H54 (cell line): ENCODE results near the gene ZNF587B.
A peak's percentile ranks its signal among the peaks of the same experiment; 100 is the strongest.
"Not testable (repeated sequence)": the region's sequence is repeated elsewhere in the genome, so short reads cannot be mapped to it uniquely, and the experiment has no call there.

Experiments
- DNase-seq: peaks from one replicate; pipeline ENCODE4 v3.0.0; 2011; ENCODE audit warnings: low spot score, mixed read lengths; ENCODE audit not compliant: insufficient read length
- FAIRE-seq: peaks from 3 replicates; lab custom pipeline; 2011; peaks lifted over from hg19 to GRCh38; lab: Jason Lieb, UNC
- POLR2A ChIP-seq: IDR thresholded peaks from 2 replicates; pipeline ENCODE4 v1.6.1; 2011; ENCODE audit warnings: low read depth, mild to moderate bottlenecking, low read length

Gene ZNF587B

GRCh38 chr19:57813919-57814504, 16.1 kb upstream of the ZNF587B start:
- TF ChIP-seq POLR2A = no peak
- FAIRE-seq (no peak), DNase-seq (no peak)

- no peak for FAIRE-seq
- TF ChIP-seq POLR2A = peak; percentile 70
Observed at GRCh38 chr19:57814505-57815246, 15.4 kb upstream of the ZNF587B start, which contains the start of gene ZNF552. Gene ZNF552, minus strand, starts transcription at chr19:57814913. Its CDS starts 170 bp downstream, at chr19:57814743.

DNA sequence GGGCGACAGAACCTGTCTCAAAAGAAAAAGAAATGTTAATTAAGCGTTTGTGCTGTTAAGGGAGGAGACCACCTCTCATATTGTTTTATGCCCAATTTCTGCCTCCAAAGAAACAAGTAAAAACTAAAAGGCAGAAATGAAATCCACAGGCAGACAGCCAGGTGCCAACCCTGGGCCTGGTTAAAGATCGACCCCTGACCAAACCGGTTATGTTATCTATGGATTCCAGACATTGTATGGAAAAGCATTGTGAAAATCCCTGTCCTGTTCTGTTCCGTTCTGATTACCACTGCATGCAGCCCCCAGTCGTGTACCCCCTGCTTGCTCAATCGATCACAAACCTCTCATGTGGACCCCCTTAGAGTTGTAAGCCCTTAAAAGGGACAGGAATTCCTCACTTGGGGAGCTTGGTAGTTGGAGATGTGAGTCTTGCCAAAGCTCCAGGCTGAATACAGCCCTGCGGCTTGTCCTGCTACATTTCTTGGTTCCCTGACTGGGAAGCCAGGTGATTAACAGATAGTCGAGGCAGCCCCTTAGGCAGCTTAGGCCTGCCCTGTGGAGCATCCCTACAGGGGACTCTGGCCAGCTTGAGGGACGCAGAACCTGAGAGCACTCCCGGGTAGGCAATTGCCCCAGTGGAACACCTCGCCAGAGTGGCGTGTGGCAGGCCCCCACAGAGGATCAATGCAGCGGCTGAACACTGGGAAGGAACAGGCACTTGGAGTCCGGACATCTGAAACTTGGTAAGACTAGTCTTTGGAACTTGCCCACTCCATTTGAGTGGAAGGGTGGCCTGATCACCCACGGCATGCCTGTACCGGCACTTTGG, 14.6 kb upstream of the ZNF587B start:
- FAIRE-seq (no peak), DNase-seq (no peak)

More at GRCh38 chr19:57814505-57815246, 15.4 kb upstream of the ZNF587B start, which contains the start of gene ZNF552:
- peak; percentile 56 for DNase-seq

DNA sequence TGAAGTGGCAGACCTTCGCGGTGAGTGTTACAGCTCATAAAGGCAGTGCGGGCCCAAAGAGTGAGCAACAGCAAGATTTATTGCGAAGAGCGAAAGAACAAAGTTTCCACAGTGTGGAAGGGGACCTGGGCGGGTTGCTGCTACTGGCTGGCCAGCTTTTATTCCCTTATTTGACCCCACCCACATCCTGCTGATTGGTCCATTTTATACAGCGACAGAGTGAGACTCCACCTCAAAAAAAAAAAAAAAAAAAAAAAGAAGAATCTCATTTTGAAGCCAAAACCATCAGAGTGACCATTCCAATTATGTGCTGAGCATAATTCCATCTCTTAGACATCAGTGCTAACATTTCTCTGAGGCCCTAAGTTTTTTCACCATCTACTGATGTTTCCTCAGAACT, 13.4 kb upstream of the ZNF587B start:
- TF ChIP-seq POLR2A = no peak
- no peak for DNase-seq
- no peak for FAIRE-seq

More for the DNA sequence above, 14.6 kb upstream of the ZNF587B start:
- TF ChIP-seq POLR2A = no peak

DNA sequence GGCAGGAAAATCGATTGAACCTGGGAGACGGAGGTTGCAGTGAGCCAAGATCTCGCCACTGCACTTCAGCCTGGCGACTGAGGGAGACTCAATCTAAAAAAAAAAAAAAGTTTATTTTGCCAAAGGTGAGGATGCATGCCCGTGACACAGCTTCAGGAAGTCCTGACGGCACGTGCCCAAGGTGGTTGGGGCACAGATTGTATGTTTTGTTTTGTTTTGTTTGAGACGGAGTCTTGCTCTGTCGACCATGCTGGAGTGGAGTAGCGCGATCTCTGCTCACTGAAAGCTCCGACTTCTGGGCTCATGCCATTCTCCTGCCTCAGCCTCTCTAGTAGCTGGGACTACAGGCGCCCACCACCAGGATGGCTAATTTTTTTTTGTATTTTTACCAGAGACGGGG, 12.1 kb upstream of the ZNF587B start:
- no peak for TF ChIP-seq POLR2A
- FAIRE-seq (no peak), DNase-seq (no peak)

DNA sequence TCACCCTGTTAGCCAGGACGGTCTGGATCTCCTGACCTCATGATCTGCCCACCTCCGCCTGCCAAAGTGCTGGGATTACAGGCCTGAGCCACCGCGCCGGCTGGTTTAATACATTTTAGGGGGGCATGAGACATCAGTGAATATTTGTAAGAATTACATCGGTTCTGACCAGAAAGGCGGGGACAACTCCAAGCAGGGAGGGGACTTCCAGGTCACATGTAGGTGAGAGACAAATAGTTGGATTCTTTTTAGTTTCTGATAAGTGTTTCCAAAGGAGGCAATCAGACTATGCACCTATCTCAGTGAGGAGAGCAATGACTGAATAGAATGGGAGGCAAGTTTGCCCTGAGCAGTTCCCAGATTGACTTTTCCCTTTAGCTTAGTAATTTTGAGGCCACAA, 11.7 kb upstream of the ZNF587B start:
- no peak for DNase-seq
- TF ChIP-seq POLR2A = no peak
- no peak for FAIRE-seq

- DNase-seq (peak; percentile 98), FAIRE-seq (no peak)
- TF ChIP-seq POLR2A = peak; percentile 92
Observed at GRCh38 chr19:57819475-57820148, 10.5 kb upstream of the ZNF587B start.

DNA sequence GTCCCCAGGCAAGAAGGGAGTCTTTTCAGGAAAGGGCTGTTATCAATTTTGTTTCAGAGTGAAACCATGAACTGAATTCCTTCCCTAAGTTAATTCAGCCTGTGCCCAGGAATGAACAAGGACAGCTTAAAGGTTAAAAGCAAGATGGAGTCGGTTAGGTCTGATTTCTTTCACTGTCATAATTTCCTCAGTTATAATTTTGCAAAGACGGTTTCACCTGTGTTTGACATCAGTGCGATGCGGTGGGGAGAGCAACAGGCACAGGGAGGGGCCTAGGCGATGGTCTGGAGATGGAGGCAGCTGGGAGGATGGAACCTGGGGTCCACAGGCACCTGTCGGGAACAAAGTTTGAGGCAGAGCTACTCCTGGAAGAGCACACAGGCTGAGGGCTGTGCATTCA, 9.5 kb upstream of the ZNF587B start:
- TF ChIP-seq POLR2A = no peak
- FAIRE-seq = no peak
- DNase-seq = no peak

GRCh38 chr19:57821095-57821494, 9.0 kb upstream of the ZNF587B start:
- DNase-seq, FAIRE-seq: not testable (repeated sequence)

GRCh38 chr19:57821501-57821900, 8.6 kb upstream of the ZNF587B start:
- DNase-seq, FAIRE-seq: not testable (repeated sequence)

DNA sequence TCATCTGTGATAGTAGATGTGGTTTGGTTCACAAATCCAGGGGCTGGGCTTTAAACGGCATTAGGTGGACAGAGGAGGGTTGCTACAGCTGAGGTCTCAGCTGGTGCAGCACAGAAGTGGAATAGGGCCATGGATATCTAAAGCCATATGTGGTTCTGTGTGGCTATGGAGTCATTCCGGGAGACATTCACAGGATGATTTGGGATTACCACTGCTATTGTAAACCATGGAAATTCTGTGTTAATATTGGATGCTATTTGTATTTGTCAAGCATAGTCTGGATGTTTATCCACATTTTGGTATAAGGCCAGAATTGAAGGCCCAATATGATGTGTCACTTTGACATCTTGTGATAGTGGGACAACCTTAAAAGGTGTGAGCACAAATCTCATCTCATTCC, 6.9 kb upstream of the ZNF587B start:
- not testable (repeated sequence) for DNase-seq, FAIRE-seq

DNA sequence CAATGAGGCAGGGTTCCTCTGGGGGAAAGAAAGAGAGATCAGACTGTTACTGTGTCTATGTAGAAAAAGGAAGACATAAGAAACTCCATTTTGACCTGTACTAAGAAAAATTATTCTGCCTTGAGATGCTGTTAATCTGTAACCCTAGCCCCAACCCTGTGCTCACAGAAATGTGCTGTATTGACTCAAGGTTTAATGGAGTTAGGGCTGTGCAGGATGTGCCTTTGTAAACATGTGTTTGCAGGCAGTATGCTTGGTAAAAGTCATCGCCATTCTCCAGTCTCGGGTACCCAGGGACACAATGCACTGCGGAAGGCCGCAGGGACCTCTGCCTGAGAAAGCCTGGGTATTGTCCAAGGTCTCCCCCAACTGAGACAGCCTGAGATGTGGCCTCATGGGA, 6.5 kb upstream of the ZNF587B start:
- DNase-seq, FAIRE-seq: not testable (repeated sequence)

GRCh38 chr19:57825511-57825910, 4.6 kb upstream of the ZNF587B start:
- no peak for TF ChIP-seq POLR2A
- FAIRE-seq (no peak), DNase-seq (no peak)

DNA sequence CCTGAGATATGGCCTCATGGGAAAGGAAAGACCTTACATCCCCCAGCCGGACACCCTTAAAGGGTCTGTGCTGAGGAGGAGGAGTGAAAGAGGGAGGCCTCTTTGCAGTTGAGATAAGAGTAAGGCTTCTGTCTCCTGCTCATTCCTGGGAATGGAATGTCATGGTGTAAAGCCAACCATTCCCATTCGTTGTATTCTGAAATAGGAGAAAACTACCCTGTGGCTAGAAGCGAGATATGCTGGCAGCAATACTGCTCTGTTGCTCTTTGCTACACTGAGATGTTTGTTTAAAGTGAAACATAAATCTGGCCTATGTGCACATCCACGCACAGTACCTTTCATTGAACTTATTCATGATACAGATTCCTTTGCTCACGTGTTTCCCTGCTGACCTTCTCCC, 783 bp upstream of the ZNF587B start:
- TF ChIP-seq POLR2A = no peak
- FAIRE-seq = no peak
- DNase-seq = no peak

- DNase-seq, FAIRE-seq: not testable (repeated sequence)
Observed at GRCh38 chr19:57836991-57837390, 6.9 kb downstream of the ZNF587B start.

- not testable (repeated sequence) for FAIRE-seq, DNase-seq
Observed at GRCh38 chr19:57838622-57839191, 8.6 kb downstream of the ZNF587B start.
